GM19240 (cell line): Measurements from ENCODE around the gene PCDHGA3.
"Not testable (repeated sequence)": the region's sequence is repeated elsewhere in the genome, so short reads cannot be mapped to it uniquely, and the experiment has no call there.

Source experiments
- DNase-seq: peaks from one replicate; pipeline ENCODE4 v3.0.0; 2011; ENCODE audit warnings: low spot score; ENCODE audit not compliant: insufficient read length

Gene PCDHGA3

DNA sequence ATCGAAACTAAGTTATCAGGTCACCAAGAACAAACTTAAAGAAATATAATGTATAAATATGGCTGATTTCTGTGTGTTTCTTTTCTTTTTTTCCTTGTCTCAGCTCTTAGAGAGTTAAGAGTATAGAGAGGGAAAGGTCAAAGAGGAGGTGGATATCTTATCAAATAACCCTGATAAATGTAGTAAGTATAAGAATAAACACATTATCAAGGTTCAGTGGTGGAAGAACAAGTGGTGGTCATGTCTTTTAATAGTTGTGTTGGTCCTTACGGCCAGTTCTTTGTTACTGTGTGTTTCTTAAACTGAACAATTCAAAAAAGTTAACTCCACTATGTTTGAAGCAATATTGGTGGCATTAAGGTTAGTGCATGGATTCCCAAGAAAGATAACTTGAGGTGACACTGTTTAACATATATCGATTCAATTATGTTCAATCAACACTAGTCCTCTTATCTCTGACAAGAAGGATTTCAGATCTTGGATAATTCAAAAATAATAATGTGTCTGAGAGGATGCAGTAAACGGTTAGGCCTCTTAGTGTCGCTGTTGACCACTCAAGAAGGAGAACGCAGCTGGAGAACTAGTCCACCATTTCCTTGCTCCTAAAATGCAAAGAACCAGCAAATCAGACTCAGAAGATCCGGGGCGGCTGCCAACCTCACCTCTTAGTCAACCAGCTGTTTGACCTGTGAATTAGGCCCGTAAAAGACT, at the start of gene PCDHGA3:
Gene PCDHGA3 (plus strand): TSS at position 588 of the 711 bp plus-strand sequence. CDS start 205 bp downstream, outside the sequence.
- DNase-seq = no peak

DNA sequence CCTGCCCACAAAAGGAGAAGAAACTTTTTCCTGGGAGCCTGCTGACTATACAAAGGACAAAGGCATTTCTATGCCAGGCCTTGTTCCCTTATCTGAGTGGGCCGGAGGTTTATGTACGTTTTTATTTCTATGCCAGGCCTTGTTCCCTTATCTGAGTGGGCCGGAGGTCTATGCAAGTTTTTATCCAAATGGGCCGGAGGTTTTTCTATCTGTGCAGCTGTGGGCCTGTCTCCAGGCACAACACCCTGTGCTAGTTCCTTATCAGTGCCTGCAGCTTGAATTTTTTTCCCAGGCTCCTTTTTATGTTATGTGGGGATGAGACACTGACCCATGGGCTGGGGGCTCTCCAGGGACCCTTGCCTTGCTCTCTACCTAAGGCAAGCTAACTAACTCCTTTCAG, 45.3 kb upstream of the PCDHGA3 start:
- DNase-seq = no peak

DNA sequence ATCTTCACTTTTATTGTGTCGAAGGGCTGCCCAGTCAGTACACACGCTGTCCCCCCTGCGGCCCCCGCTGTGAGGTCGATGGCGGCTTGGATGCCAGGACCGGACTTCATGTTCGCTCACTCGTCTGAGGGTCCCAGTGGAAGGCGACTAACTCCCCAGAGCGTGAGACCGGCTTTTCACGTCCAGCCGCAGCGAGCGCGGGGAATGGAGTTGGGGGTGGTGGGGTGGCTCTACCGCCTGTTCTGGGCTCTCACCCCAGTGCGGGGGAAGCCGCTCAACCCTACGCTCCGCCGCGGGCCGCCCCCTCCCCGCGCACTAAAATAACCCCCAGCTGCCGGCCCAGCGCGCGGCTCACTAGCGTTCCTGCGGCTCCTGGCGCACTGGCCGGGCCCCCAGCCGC, 39.9 kb upstream of the PCDHGA3 start, which contains the start of gene SLC25A2:
Gene SLC25A2 (minus strand): TSS at position 294 of the 400 bp plus-strand sequence. CDS start 184 bp downstream, at position 110.
- no peak for DNase-seq

DNA sequence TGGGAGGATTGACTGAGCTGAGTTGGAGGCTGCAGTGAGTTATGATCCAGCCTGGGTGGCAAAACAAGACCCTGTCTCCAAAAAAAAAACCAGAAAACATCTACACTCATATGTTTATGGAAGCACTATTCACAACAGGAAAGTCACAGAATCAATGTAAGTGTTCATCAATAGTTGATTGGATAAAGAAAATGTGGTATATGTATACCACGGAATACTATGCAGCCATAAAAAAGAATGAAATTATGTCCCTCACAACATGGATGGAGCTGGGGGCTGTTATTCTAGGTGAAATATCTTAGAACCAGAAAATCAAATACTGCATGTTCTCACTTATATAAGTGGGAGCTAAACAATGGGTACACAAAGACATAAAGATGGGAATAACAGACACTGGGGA, 37.0 kb upstream of the PCDHGA3 start:
- no peak for DNase-seq

DNA sequence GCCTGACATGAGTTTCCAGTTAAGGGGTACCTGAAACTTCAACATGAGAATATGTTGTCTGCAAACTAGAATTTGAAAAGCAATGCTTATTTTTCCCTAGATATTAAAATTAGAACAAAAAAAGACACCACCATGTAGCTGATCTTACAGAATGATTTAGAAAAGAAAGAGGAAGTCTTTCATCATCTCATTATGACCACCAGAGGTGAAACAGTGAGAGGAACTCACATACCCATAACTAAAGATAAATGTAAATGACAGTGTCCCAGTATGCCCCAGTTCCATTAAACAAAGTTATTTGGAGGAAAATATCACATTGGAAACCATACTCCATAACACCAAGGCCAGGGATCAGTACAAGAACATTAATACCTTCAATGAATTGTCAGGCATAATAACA, 29.9 kb upstream of the PCDHGA3 start:
- DNase-seq = no peak

DNA sequence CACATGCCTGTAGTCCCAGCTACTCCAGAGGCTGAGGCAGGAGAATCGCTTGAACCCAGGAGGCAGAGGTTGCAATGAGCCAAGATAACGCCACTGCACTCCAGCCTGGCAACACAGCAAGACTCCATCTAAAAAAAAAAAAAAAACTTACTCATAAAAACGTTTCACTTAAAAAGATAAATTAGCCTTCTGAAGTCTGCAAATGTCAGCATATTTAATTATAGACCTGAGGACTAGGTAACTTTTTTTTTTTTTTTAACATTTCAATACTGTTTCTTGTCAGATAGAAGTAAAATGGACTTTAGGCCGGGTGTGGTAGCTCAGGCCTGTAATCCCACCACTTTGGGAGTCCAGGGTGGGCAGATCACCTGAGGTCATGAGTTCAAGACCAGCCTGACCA, 26.7 kb upstream of the PCDHGA3 start:
- DNase-seq = not testable (repeated sequence)

DNA sequence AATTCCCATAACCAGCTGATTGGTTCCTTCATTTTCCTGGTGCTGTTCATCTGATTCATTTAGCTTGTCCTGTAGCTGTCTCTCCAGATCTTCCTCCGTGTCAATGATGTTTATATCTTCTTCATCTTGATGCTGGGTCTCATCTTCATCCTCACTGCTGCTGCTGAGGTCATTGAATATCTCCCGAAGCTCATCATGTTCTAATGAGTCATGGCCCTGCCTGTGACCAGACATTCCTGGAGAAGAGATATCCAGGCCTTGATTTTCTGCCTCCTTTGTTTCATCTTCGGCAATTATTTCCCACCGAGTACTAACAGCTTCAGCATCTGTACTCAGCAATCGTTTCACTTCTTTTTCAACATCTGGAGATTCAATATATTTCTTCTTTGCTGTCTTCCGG, 24.4 kb upstream of the PCDHGA3 start:
- no peak for DNase-seq

DNA sequence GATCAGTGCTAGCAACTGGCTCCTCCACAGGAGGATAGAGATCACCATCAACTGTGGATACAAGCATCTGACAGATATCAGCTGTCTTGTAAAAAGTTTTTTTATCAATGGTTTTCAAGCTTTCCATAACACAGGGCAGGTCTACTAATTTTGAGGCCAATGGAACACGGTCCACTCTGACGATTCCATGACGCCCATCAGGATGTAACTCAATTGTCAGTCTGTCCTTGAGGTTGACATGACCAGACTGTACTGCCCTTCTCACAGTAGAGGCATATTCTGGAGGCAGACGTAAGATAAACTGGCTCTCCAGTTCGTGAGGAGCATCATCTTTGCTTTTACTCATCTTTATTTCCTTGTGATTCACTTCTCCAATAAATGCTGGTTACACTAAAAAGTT, 23.9 kb upstream of the PCDHGA3 start:
- no peak for DNase-seq

DNA sequence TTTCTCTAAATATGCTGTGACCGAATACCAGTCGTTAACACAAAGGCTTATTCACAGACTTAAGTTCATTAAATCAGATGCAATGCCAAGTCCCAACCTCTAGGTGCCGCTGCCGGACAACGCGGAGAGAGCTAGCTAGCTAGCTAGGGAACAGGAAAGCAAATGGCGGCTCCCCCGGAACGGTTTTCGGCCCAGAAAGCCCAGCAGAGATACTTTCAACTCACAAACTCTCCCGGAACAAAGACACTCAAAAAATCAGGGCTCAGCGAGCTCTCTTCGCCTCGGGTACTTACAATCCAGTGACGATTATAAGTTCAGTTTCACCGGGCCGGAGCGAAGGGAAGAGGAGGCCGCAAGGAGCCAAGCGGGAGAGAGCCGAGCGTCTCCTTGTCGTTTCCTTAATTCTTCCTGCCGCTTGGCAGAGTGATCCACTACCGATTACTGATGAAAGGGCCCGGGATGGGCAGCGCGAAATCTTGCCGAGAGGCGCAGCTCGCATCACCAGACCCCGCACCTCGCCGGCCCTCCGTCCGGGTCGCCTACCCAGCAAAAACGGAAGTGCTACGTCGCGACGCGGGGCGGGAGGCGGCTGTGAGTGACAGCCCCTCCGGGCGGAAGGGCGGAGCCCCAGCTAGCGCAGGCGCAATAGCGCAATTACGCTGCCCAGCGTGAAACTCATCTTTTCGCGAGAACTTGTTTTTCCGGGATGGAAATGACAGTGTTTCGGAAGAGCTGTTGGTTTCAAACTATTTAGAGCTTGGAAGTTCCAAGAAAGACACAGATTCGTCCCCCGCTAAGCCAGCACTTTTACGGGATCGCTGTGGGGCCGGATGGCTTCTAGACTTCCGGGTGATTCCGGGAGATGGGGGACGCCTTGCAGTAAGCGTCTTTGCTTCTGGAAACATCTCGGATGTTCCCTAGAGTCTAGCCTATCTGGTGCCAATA, 23.1 kb upstream of the PCDHGA3 start, which contains the start of gene TAF7:
Gene TAF7 (minus strand): TSS at position 560 of the 945 bp plus-strand sequence. CDS start 740 bp downstream, outside the sequence.
- peak; percentile 59 for DNase-seq

DNA sequence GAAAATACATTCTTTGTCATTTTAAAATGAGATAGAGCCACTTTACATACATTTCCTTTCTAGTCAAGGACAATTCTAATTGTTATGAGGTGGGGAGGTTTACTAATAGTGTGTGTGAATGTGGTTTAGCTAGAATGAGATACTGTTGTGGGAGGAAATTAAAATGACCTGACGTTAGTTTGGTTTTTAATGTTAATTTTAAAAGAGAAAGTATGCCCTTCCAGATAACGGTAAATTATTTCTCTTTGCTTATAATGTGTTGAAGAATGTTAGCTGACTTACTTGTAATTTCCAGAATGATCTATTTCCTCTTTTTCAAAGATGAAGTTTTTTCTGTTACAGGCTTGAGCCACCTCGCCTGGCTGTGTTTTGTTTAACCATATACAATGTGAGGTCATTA, 21.4 kb upstream of the PCDHGA3 start:
- DNase-seq = no peak

DNA sequence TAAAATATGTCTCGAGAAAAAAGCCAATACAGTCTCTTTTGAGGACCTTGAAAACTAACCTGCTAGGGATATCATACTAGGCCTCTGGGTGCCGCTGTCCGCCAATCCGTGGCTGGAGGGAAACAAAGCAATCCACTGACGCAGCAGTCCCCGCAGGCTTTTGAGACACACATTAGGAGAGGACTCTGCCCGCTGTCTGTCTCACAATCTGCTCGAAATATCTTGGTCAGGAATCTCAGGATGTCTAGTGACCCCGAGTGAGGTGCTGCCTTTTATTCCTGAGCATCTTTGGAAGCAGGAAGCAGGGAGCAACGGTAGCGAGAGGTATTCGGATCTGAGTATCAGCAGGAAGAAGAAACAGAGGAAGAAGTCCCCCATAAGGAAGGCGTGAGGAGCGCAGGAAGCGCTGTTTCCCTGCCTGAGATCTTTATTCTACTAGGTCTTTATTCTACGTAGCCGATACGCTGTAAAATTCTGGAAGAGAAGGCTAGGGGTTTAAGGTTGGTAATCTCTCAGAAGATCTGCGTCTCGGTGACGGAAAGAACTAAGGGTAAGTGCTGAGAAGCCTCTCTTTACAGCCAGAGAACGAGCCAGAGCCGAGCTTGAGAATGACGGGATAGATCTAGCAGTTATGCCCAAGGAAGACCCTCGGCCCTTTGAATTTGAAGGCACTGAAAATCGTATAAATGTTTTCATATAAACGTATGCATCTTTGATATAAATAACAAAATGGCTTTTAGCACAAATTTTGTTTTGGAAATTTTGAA, 17.4 kb upstream of the PCDHGA3 start:
- DNase-seq = no peak

DNA sequence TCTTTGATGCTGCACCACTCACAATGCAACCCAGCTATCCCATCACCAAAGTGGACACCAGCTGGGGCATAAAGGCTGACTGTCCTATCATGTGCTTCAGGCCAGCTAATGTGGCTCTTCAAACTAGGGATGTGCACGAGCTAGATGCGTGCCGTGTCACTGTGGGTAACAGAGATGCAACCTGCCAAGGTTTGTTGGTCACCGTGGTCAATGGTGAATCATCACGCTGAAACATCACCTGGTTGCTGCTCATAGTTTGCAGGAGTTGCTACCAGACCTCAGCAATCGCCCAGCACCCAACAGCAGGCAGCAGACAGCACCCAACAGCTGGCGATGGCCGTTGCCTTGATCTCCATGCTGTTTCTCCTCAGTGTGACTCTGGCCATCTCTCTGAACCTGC, 15.4 kb upstream of the PCDHGA3 start:
- no peak for DNase-seq

DNA sequence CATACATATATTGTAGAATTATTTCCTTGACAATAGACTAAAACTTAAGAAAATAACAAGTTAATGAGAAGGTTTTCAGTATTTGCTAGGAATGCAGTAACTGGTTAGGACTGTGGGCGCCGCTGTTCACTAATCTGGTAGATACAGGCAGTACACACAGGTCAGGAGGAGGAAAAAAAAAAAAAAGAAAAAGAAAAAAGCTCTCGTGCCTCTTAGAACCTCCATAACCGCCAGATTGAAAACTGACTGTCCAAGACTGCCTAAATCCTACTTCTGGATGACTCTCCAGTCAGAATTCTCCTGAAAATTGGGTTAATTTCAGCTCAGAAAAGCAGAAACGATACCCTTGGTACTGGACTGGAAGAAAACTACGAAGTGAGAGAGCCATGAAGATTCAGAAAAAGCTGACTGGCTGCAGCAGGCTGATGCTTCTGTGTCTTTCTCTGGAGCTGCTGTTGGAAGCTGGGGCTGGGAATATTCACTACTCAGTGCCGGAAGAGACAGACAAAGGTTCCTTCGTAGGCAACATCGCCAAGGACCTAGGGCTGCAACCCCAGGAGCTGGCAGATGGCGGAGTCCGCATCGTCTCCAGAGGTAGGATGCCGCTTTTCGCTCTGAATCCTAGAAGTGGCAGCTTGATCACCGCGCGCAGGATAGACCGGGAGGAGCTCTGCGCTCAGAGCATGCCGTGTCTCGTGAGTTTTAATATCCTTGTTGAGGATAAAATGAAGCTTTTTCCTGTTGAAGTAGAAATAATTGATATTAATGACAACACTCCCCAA, 13.1 kb upstream of the PCDHGA3 start, which contains the start of gene PCDHGA1:
Gene PCDHGA1 (plus strand): TSS at position 216 of the 782 bp plus-strand sequence.
- no peak for DNase-seq

DNA sequence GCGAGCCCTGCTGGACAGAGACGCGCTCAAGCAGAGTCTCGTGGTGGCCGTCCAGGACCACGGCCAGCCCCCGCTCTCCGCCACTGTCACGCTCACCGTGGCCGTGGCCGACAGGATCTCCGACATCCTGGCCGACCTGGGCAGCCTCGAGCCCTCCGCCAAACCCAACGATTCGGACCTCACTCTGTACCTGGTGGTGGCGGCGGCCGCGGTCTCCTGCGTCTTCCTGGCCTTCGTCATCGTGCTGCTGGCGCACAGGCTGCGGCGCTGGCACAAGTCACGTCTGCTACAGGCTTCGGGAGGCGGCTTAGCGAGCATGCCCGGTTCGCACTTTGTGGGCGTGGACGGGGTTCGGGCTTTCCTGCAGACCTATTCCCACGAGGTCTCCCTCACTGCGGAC, 11.1 kb upstream of the PCDHGA3 start:
- DNase-seq = not testable (repeated sequence)

DNA sequence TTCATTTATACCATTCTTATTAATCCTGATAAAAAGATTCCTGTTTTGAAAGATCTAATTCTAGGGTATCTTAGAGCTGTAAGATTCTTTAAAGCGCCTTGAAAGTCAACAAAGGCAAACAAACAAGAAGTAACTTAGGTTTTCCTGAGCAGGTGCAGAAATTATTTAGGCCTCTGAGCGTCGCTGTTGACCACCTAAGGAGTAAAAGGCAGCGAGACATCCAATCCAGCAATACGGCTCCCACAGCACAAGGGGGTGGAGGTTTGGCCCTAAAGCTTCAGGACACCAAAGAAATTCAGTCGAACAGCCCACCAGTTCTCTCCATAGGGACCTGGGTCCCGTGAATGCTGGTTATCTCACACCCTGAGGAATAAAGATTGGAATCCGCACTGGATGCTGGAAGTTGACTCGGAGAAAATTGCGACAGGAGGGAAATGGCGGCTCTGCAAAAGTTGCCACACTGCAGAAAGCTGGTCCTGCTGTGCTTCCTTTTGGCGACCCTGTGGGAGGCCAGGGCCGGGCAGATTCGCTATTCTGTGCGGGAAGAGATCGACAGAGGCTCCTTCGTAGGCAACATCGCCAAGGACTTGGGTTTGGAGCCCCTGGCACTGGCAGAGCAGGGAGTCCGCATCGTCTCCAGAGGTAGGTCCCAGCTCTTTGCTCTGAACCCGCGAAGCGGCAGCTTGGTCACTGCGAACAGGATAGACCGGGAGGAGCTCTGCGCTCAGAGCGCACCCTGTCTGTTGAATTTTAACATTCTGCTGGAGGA, 4.9 kb upstream of the PCDHGA3 start, which contains the start of gene PCDHGA2:
Gene PCDHGA2 (plus strand): TSS at position 223 of the 769 bp plus-strand sequence.
- DNase-seq = no peak

DNA sequence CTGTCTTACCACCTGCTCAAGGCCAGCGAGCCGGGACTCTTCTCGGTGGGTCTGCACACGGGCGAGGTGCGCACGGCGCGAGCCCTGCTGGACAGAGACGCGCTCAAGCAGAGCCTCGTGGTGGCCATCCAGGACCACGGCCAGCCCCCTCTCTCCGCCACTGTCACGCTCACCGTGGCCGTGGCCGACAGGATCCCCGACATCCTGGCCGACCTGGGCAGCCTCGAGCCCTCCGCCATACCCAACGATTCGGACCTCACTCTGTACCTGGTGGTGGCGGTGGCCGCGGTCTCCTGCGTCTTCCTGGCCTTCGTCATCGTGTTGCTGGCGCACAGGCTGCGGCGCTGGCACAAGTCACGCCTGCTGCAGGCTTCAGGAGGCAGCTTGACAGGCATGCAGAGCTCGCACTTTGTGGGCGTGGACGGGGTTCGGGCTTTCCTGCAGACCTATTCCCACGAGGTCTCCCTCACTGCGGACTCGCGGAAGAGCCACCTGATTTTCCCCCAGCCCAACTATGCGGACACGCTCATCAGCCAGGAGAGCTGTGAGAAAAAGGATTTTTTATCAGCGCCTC, 2.8 kb upstream of the PCDHGA3 start:
- DNase-seq = not testable (repeated sequence)

DNA sequence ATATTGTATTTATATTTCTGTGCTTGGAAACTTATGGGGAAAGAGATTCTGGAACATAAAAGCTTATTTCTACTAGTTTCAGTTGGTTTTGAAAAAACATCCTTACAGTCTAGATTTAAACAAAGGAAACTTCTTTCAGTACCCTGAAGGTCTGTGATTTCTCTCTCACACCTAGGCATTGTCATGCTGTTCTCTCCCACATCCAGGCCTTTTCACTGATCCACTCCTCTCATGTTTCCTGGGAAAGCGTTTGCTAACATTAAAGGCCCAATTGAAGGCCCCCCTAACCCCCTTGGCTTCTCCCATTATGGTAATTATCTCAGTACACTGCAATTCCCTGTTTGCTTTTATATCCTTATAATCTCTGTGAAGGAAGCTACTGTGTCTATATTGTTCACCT, 856 bp upstream of the PCDHGA3 start:
- DNase-seq = no peak

DNA sequence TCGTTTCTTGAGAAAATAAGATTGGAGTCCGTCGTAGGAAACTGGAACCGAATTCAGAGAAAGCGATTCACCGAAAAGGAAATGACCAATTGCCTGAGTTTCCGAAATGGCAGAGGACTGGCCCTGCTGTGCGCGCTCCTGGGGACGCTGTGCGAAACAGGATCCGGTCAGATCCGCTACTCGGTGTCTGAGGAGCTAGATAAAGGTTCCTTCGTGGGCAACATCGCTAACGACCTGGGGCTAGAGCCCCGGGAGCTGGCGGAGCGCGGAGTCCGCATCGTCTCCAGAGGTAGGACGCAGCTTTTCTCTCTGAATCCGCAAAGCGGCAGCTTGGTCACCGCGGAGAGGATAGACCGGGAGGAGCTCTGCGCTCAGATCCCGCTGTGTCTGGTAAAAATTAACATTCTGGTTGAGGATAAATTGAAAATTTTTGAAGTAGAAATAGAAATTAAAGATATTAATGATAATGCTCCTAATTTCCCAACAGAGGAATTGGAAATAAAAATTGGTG, 379 bp downstream of the PCDHGA3 start:
- no peak for DNase-seq

DNA sequence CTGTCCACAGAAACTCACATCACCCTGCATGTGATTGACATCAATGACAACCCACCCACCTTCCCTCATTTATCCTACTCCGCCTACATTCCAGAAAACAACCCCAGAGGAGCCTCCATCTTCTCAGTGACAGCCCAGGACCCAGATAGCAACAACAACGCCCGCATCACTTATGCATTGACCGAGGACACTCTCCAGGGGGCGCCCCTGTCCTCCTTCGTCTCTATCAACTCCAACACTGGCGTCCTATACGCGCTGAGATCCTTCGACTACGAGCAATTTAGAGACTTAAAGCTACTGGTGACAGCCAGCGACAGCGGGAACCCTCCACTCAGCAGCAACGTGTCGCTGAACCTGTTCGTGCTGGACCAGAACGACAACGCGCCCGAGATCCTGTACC, 1.7 kb downstream of the PCDHGA3 start:
- no peak for DNase-seq
